Measurements from ENCODE around the gene THRAP3.

GRCh38 chr1:36309397-36309796 lies 85.2 kb downstream of the THRAP3 start:
- TF ChIP-seq CTCF (IDR thresholded peaks at IDR 0.05) (no peak), POLR2A (IDR thresholded peaks at IDR 0.05) (no peak)

Data from body of pancreas (tissue), 4 donors.